ENCODE measurements around the gene HOXD9. TPM values are rescaled to one million over a fixed set of nuclear protein-coding genes. Genes with fewer than 3 reads are reported as not detected.
A peak's percentile ranks its signal among the peaks of the same experiment; 100 is the strongest.

HOXD9 gene
- total RNA-seq, 4 donors from 2014 or later: 0.83 to 3.9 (median 2.3) TPM

- TF ChIP-seq POLR2A (IDR thresholded peaks at IDR 0.05) (no peak), CTCF (IDR thresholded peaks at IDR 0.05) (no peak)
- DNase-seq: no peak
- no peak overlapping the region for H3K4me3 ChIP-seq (replicated peaks in 1 of 3)
- H3K36me3 ChIP-seq: no peaks in the 10 kb centered on the region
- H3K9me3 ChIP-seq: no peaks in the 10 kb centered on the region
- intact Hi-C loops (cut with DNase I): loop anchor here (10.0 kb wide), 2 partner anchors 405 to 725 kb away; no protein-coding TSS in a partner anchor
- peaks cover 90% of the 10 kb centered on the region for H3K27me3 ChIP-seq
- no peak overlapping the region for H3K27ac ChIP-seq
- H3K4me1 ChIP-seq: peaks cover 3 to 24% of the 10 kb centered on the region in 2 donors
Measured at GRCh38 chr2:176089843-176090395, 32.6 kb upstream of the HOXD9 start.

DNA sequence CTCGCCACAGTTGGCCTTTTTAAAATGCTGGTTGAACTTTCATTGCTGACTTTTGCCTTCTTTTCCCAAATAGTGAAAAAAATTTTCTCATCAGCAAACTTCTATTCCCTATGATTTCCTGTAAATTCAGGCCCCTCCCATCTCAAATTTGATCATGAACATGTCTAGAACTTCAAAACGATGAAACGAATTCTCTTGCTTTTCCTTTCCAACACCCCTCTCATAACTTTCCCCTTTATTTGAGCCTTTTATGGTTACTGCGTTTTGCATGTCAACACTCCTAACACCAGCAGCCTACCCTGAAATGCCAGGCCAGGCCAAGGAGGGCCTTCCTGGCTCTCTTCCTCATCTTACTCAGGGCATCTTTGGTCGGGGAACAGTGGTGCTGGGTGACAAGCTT is 31.7 kb upstream of the HOXD9 start:
- no peak overlapping the region for H3K4me3 ChIP-seq (replicated peaks in 1 of 3)
- no peak for DNase-seq
- intact Hi-C loops (cut with DNase I): loop anchor here (10.0 kb wide), 1 partner anchor 406 kb away; no protein-coding TSS in a partner anchor
- WGBS, 2 donors: 18 to 28% methylated on average over 5 of the region's 5 CpGs
- TF ChIP-seq POLR2A (IDR thresholded peaks at IDR 0.05): no peak
- no peaks in the 10 kb centered on the region for H3K36me3 ChIP-seq
- peaks cover 3 to 24% of the 10 kb centered on the region in 2 donors for H3K4me1 ChIP-seq
- no peak overlapping the region for H3K27ac ChIP-seq
- H3K27me3 ChIP-seq: peaks cover 90% of the 10 kb centered on the region
- H3K9me3 ChIP-seq: no peaks in the 10 kb centered on the region

- H3K36me3 ChIP-seq: no peaks in the 10 kb centered on the region
- TF ChIP-seq CTCF (IDR thresholded peaks at IDR 0.05) (no peak), POLR2A (IDR thresholded peaks at IDR 0.05) (no peak)
- H3K27ac ChIP-seq: no peak overlapping the region
- intact Hi-C loops (cut with DNase I): loop anchor here (10.0 kb wide), 1 partner anchor 407 kb away; no protein-coding TSS in a partner anchor
- peaks cover 88% of the 10 kb centered on the region for H3K27me3 ChIP-seq
- 4 to 12% methylated on average over 28 to 29 of the region's 31 CpGs for WGBS, 2 donors
- H3K4me3 ChIP-seq (replicated peaks in 1 of 3): no peak overlapping the region
- H3K4me1 ChIP-seq: peaks cover 3 to 28% of the 10 kb centered on the region in 2 donors
- H3K9me3 ChIP-seq: no peaks in the 10 kb centered on the region
- DNase-seq: no peak
Measured at GRCh38 chr2:176091329-176092258, 30.9 kb upstream of the HOXD9 start.

DNA sequence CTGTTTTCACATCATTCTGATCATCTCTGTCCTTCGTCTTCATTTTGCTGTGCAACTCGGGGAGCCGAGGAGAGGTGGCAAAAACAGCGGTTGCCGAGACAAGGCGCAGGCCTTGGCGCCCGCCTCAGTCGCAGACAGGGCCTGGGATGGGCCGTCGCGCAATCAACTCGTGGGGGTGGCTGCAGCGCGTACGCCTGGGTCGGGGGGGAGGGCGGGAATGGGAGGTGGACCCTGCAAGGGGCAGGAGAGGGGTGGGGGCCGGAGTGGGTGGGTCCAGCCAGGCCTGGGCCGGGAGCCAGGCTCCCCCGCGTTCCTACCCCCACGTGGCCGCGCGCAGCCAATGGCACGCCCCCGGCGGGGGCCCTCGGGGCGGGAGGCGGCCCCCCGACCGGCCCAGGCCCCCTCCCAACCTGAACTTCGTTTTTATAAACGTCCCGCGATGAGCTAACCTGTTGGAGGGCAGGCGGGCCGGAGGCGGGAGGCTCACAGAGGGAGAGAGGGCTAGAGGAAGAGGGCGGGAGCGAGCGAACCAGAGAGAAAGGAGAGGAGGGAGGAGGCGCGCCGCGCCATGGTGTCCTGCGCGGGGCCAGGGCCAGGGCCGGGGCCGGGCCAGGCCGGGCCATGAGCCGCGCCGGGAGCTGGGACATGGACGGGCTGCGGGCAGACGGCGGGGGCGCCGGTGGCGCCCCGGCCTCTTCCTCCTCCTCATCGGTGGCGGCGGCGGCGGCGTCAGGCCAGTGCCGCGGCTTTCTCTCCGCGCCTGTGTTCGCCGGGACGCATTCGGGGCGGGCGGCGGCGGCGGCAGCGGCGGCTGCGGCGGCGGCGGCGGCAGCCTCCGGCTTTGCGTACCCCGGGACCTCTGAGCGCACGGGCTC is 30.0 kb upstream of the HOXD9 start, which contains the start of gene HOXD13:
Gene HOXD13 (plus strand): TSS at position 452 of the 875 bp plus-strand sequence. CDS start 170 bp downstream, at position 622.
- TF ChIP-seq POLR2A (IDR thresholded peaks at IDR 0.05) (no peak), CTCF (IDR thresholded peaks at IDR 0.05) (no peak)
- 4 to 7% methylated on average over 27 to 72 of the region's 95 CpGs for WGBS, 2 donors
- intact Hi-C loops (cut with DNase I): loop anchor here (10.0 kb wide), 1 partner anchor 408 kb away; no protein-coding TSS in a partner anchor
- Histone ChIP-seq H3K27ac (no peak within 1 kb of the TSS), H3K27me3 (peaks cover 89% of the 10 kb centered on the region), H3K4me3 (replicated peaks in 1 of 3) (peak within 1 kb of the TSS in 1 of 3 donors; percentile 12), H3K36me3 (no peaks in the 10 kb centered on the region), H3K4me1 (peaks cover 11 to 37% of the 10 kb centered on the region in 2 donors), H3K9me3 (no peaks in the 10 kb centered on the region)
- no peak for DNase-seq
